B cell (primary cell): ENCODE measurements around the gene CYTH3.

ENCODE experiments used
- CTCF ChIP-seq: fragments of 200-600 bp; IDR thresholded peaks from one replicate; pipeline ENCODE4 v1.8.0; 2022; ENCODE audit warnings: antibody characterized with exemption, mild to moderate bottlenecking
- EZH2 ChIP-seq: IDR thresholded peaks from 2 replicates; pipeline ENCODE4 v1.6.1; 2012; ENCODE audit warnings: borderline replicate concordance, low read depth, mild to moderate bottlenecking, moderate library complexity, low read length; ENCODE audit not compliant: insufficient read depth, poor library complexity, severe bottlenecking

GRCh38 chr7:6164491-6164890 is 107.9 kb downstream of the CYTH3 start:
- TF ChIP-seq CTCF (no peak), EZH2 (no peak)
